Prostate gland (tissue), 2 donors: ENCODE data around the gene CRLF1. TPM values are rescaled to one million over a fixed set of nuclear protein-coding genes. Genes with fewer than 3 reads are reported as not detected.
"Not testable (repeated sequence)": the region's sequence is repeated elsewhere in the genome, so short reads cannot be mapped to it uniquely, and the experiment has no call there.

ENCODE experiments used
- DNase-seq: peaks from one replicate; pipeline ENCODE4 v3.0.0-alpha.2; 2019; ENCODE audit warnings: low spot score
- H3K27ac ChIP-seq, 2 donors: fragments of 200-600 bp; sonication (generic); 2 replicates each; pipeline ENCODE4 v1.5.1; 2017 to 2019
- H3K27me3 ChIP-seq: fragments of 200-600 bp; sonication (generic); replicated peaks from 2 replicates; pipeline ENCODE4 v1.5.1; 2019; ENCODE audit not compliant: insufficient read depth
- H3K36me3 ChIP-seq, 2 donors: fragments of 200-600 bp; sonication (generic); 1 replicate in 1 of 2; 2 replicates in 1 of 2; pipeline versions ENCODE4 v1.5.1 to v1.8.1; 2017 to 2019
- H3K4me1 ChIP-seq: fragments of 200-600 bp; sonication (generic); replicated peaks from 2 replicates; pipeline ENCODE4 v1.5.1; 2019
- H3K4me3 ChIP-seq, 2 donors: fragments of 200-600 bp; sonication (generic); 2 replicates each; pipeline ENCODE4 v1.5.1; 2017 to 2019
- H3K9me3 ChIP-seq: fragments of 200-600 bp; sonication (generic); 2 replicates; pipeline ENCODE4 v1.5.1; 2017
- CTCF ChIP-seq, 4 experiments: fragments of 200-600 bp in 2 of 4; fragments of 450-650 bp in 2 of 4; sonication (generic) in 2 of 4; IDR thresholded peaks; 1 replicate in 3 of 4; 2 replicates in 1 of 4; pipeline ENCODE4 v1.5.1; 2016 to 2019; ENCODE audit warnings: antibody characterized with exemption in 4 of 4, mild to moderate bottlenecking in 2 of 4, moderate library complexity in 2 of 4
- POLR2A ChIP-seq: fragments of 450-650 bp; IDR thresholded peaks from one replicate; pipeline ENCODE4 v1.6.1; 2016; ENCODE audit warnings: antibody characterized with exemption, mild to moderate bottlenecking
- POLR2AphosphoS5 ChIP-seq: sonication (generic); formaldehyde crosslinking; IDR thresholded peaks from one replicate; pipeline ENCODE4 v1.6.1; 2017; ENCODE audit warnings: antibody characterized with exemption
- WGBS: methylation state at CpG from one replicate; pipeline ENCODE4 v1.1.5; 2018; 5-methylcytosine and 5-hydroxymethylcytosine counted together
- intact Hi-C: fragments of 100-400 bp; cut with DNase I; formaldehyde crosslinking; loops from one replicate; pipeline ENCODE4 v1.14.2; 2022
- total RNA-seq, 2 donors: library from RNA; depleted of rRNA; stranded (reverse); fragments of >200 nt; gene quantifications; one replicate each; pipeline ENCODE4 v1.1.0, GENCODE V29; 2016

The CRLF1 gene
- total RNA-seq, 2 donors from 2014 or later, result 2.6 to 12.6 TPM

- intact Hi-C loops, result no loop called here
These were observed 3.2 kb downstream of the CRLF1 start for GRCh38 chr19:18603255-18603957.

GRCh38 chr19:18601875-18602274 is 4.7 kb downstream of the CRLF1 start:
- TF ChIP-seq POLR2AphosphoS5 (no peak), CTCF (IDR thresholded peaks at IDR 0.05) (no peak), POLR2A (no peak)
- intact Hi-C loops, result no loop called here
- no peak for DNase-seq
- Histone ChIP-seq H3K4me1 (no peaks in the 10 kb centered on the region), H3K27me3 (peaks cover 4% of the 10 kb centered on the region), H3K4me3 (no peak overlapping the region), H3K9me3 (no peaks in the 10 kb centered on the region), H3K36me3 (no peaks in the 10 kb centered on the region), H3K27ac (no peak overlapping the region)
- 90% methylated on average over 4 of the region's 4 CpGs for WGBS

More at GRCh38 chr19:18603255-18603957, 3.2 kb downstream of the CRLF1 start:
- no peak overlapping the region for H3K4me3 ChIP-seq
- peaks cover 16% of the 10 kb centered on the region for H3K27me3 ChIP-seq
- WGBS, result 20% methylated on average over 24 of the region's 32 CpGs
- TF ChIP-seq POLR2A (no peak), POLR2AphosphoS5 (no peak), CTCF (IDR thresholded peaks at IDR 0.05) (no peak)
- H3K36me3 ChIP-seq, result no peaks in the 10 kb centered on the region
- H3K4me1 ChIP-seq, result peaks cover 10% of the 10 kb centered on the region
- H3K27ac ChIP-seq, result no peak overlapping the region
- no peaks in the 10 kb centered on the region for H3K9me3 ChIP-seq
- DNase-seq, result no peak

- H3K27ac ChIP-seq, H3K4me3 ChIP-seq, H3K27me3 ChIP-seq, H3K9me3 ChIP-seq, H3K36me3 ChIP-seq, intact Hi-C loops, H3K4me1 ChIP-seq, DNase-seq: not testable (repeated sequence)
- 95% methylated on average over 15 of the region's 15 CpGs for WGBS
These were observed 5.8 kb downstream of the CRLF1 start for GRCh38 chr19:18600692-18601397.

- Histone ChIP-seq H3K4me1 (peaks cover 4% of the 10 kb centered on the region), H3K36me3 (no peaks in the 10 kb centered on the region), H3K9me3 (no peaks in the 10 kb centered on the region), H3K4me3 (no peak overlapping the region), H3K27ac (no peak overlapping the region), H3K27me3 (no peaks in the 10 kb centered on the region)
- no peak for DNase-seq
- intact Hi-C loops, result loop anchor here (5.0 kb wide), 1 partner anchor 73 kb away; no protein-coding TSS in a partner anchor
- TF ChIP-seq POLR2AphosphoS5 (no peak), CTCF (IDR thresholded peaks at IDR 0.05) (no peak), POLR2A (no peak)
- WGBS, result 82% methylated on average over 20 of the region's 20 CpGs
These were observed 7.1 kb downstream of the CRLF1 start for GRCh38 chr19:18599485-18599884.

- intact Hi-C loops, result loop anchor here (5.0 kb wide), 1 partner anchor 74 kb away; no protein-coding TSS in a partner anchor
- no peak overlapping the region for H3K27ac ChIP-seq
- peaks cover 5% of the 10 kb centered on the region for H3K4me1 ChIP-seq
- no peak for TF ChIP-seq CTCF (IDR thresholded peaks at IDR 0.05)
- no peak for TF ChIP-seq POLR2A
- TF ChIP-seq POLR2AphosphoS5, result no peak
- H3K9me3 ChIP-seq, result no peaks in the 10 kb centered on the region
- H3K27me3 ChIP-seq, result no peaks in the 10 kb centered on the region
- no peak for DNase-seq
- WGBS, result 51% methylated on average over 25 of the region's 25 CpGs
- H3K36me3 ChIP-seq, result no peaks in the 10 kb centered on the region
- H3K4me3 ChIP-seq, result no peak overlapping the region
These were observed 8.6 kb downstream of the CRLF1 start for GRCh38 chr19:18597809-18598660.
